Measurements from ENCODE around the gene GLS. TPM values are rescaled to one million over a fixed set of nuclear protein-coding genes. Genes with fewer than 3 reads are reported as not detected.

The GLS gene
- total RNA-seq, 1 donor from 2014 or later, result 178 TPM

- Mint-ChIP-seq H3K27ac (ENCODE audit: unreplicated experiment) (no peak overlapping the region), H3K9me3 (ENCODE audit: unreplicated experiment) (no peaks in the 10 kb centered on the region), H3K4me3 (ENCODE audit: unreplicated experiment) (no peak overlapping the region), H3K27me3 (ENCODE audit: unreplicated experiment) (no peaks in the 10 kb centered on the region), H3K36me3 (ENCODE audit: unreplicated experiment) (no peaks in the 10 kb centered on the region), H3K4me1 (ENCODE audit: unreplicated experiment) (peaks cover 20% of the 10 kb centered on the region)
- no peak for DNase-seq (ENCODE audit: extremely low spot score, unreplicated experiment)
- no peak for TF ChIP-seq CTCF (IDR thresholded peaks at IDR 0.05)
Observed at GRCh38 chr2:190943706-190944105, 63.1 kb downstream of the GLS start.

- Mint-ChIP-seq H3K4me1 (ENCODE audit: unreplicated experiment) (peaks cover 1% of the 10 kb centered on the region), H3K4me3 (ENCODE audit: unreplicated experiment) (no peak overlapping the region), H3K36me3 (ENCODE audit: unreplicated experiment) (no peaks in the 10 kb centered on the region), H3K27ac (ENCODE audit: unreplicated experiment) (no peak overlapping the region), H3K27me3 (ENCODE audit: unreplicated experiment) (no peaks in the 10 kb centered on the region), H3K9me3 (ENCODE audit: unreplicated experiment) (no peaks in the 10 kb centered on the region)
- no peak for DNase-seq (ENCODE audit: extremely low spot score, unreplicated experiment)
- TF ChIP-seq CTCF (IDR thresholded peaks at IDR 0.05), result no peak
Observed at GRCh38 chr2:190947141-190947540, 66.5 kb downstream of the GLS start.

GRCh38 chr2:190947711-190948251 is 67.2 kb downstream of the GLS start:
- Mint-ChIP-seq H3K27me3 (ENCODE audit: unreplicated experiment) (no peaks in the 10 kb centered on the region), H3K36me3 (ENCODE audit: unreplicated experiment) (no peaks in the 10 kb centered on the region), H3K4me3 (ENCODE audit: unreplicated experiment) (no peak overlapping the region), H3K27ac (ENCODE audit: unreplicated experiment) (no peak overlapping the region), H3K9me3 (ENCODE audit: unreplicated experiment) (no peaks in the 10 kb centered on the region), H3K4me1 (ENCODE audit: unreplicated experiment) (peaks cover 1% of the 10 kb centered on the region)
- peak; percentile 60 for TF ChIP-seq CTCF (IDR thresholded peaks at IDR 0.05)
- no peak for DNase-seq (ENCODE audit: extremely low spot score, unreplicated experiment)

- Mint-ChIP-seq H3K4me1 (ENCODE audit: unreplicated experiment) (peaks cover 1% of the 10 kb centered on the region), H3K9me3 (ENCODE audit: unreplicated experiment) (no peaks in the 10 kb centered on the region), H3K4me3 (ENCODE audit: unreplicated experiment) (no peak overlapping the region), H3K27ac (ENCODE audit: unreplicated experiment) (no peak overlapping the region), H3K36me3 (ENCODE audit: unreplicated experiment) (no peaks in the 10 kb centered on the region), H3K27me3 (ENCODE audit: unreplicated experiment) (no peaks in the 10 kb centered on the region)
- no peak for DNase-seq (ENCODE audit: extremely low spot score, unreplicated experiment)
- no peak for TF ChIP-seq CTCF (IDR thresholded peaks at IDR 0.05)
Observed at GRCh38 chr2:190948671-190949070, 68.0 kb downstream of the GLS start.

GRCh38 chr2:190950566-190950991 is 70.0 kb downstream of the GLS start:
- no peaks in the 10 kb centered on the region for H3K36me3 Mint-ChIP-seq (ENCODE audit: unreplicated experiment)
- DNase-seq (ENCODE audit: extremely low spot score, unreplicated experiment), result no peak
- H3K4me3 Mint-ChIP-seq (ENCODE audit: unreplicated experiment), result no peak overlapping the region
- H3K27me3 Mint-ChIP-seq (ENCODE audit: unreplicated experiment), result no peaks in the 10 kb centered on the region
- no peak overlapping the region for H3K27ac Mint-ChIP-seq (ENCODE audit: unreplicated experiment)
- no peaks in the 10 kb centered on the region for H3K4me1 Mint-ChIP-seq (ENCODE audit: unreplicated experiment)
- H3K9me3 Mint-ChIP-seq (ENCODE audit: unreplicated experiment), result peaks cover under 1% of the 10 kb centered on the region
- no peak for TF ChIP-seq CTCF (IDR thresholded peaks at IDR 0.05)

Measured in osteocyte (in vitro differentiated cells).